K562 (cell line): ENCODE results near the gene CPNE1. TPM values are rescaled to one million over a fixed set of nuclear protein-coding genes. Genes with fewer than 3 reads are reported as not detected.

ENCODE experiments used
- ATAC-seq: fragments of 200-7000 bp; cut with Tn5 transposase; 3 replicates; pipeline ENCODE4 v1.9.1; 2020; ENCODE audit warnings: moderate library complexity
- BruUV-seq: library from RNA; stranded (reverse); fragments of 400-500 nt; replicated peaks from 2 replicates; lab custom pipeline; 2021; lab: Mats Ljungman, UMichigan
- CTCF ChIA-PET: fragments of 300-600 bp; formaldehyde crosslinking; extraction: SDS; loops from one replicate; lab custom pipeline; 2021; ENCODE audit warnings: low intra/inter-chr PET ratio; lab: Yijun Ruan, JAX
- POLR2A ChIA-PET: fragments of 300-600, 350-650 bp; sonication (Branson Sonifier 250); formaldehyde crosslinking; extraction: SDS; loops from one replicate; lab custom pipeline; 2021; ENCODE audit warnings: antibody characterized with exemption, inconsistent platforms; lab: Yijun Ruan, JAX
- DNase-seq, 4 experiments: peaks; one replicate each; pipeline versions ENCODE4 v3.0.0 to v3.0.0-alpha.2; 2011 to 2018; ENCODE audit warnings: low spot score in 3 of 4, mixed read lengths in 3 of 4; ENCODE audit errors: extremely low read depth in 1 of 4
- FAIRE-seq: peaks from 2 replicates; lab custom pipeline; 2011; peaks lifted over from hg19 to GRCh38; lab: Jason Lieb, UNC
- H2AFZ ChIP-seq: 2 replicates; pipeline ENCODE4 v1.6.0; 2011; ENCODE audit warnings: low read depth, low read length, control low read depth, inconsistent platforms
- H3K27ac ChIP-seq: fragments of 200-600 bp; 3 replicates; pipeline ENCODE4 v1.8.0; 2011; ENCODE audit warnings: low read depth, mild to moderate bottlenecking, control low read depth, inconsistent platforms, low read length, moderate library complexity, mixed read lengths; ENCODE audit errors: extremely low read depth
- H3K27me3 ChIP-seq, 2 experiments: fragments of 300-600 bp in 1 of 2; 2 replicates in 1 of 2; 3 replicates in 1 of 2; pipeline versions ENCODE4 v1.6.0 to v1.8.0; 2011; ENCODE audit warnings: inconsistent platforms in 2 of 2, low read length in 2 of 2, mild to moderate bottlenecking in 1 of 2, mixed read lengths in 1 of 2, moderate library complexity in 1 of 2; ENCODE audit not compliant: control insufficient read depth in 2 of 2, insufficient read depth in 2 of 2
- H3K36me3 ChIP-seq: fragments of 300-600 bp; 3 replicates; pipeline ENCODE4 v1.8.0; 2011; ENCODE audit warnings: mild to moderate bottlenecking, low read length, inconsistent platforms; ENCODE audit not compliant: control insufficient read depth, insufficient read depth
- H3K4me1 ChIP-seq, 2 experiments: fragments of 200-600 bp in 1 of 2; replicated peaks in 1 of 2; 2 replicates in 1 of 2; 3 replicates in 1 of 2; pipeline versions ENCODE4 v1.5.1 to v1.8.0; 2011; ENCODE audit warnings: inconsistent platforms in 2 of 2, low read length in 2 of 2, mild to moderate bottlenecking in 1 of 2, mixed read lengths in 1 of 2, moderate library complexity in 1 of 2; ENCODE audit not compliant: control insufficient read depth in 2 of 2, insufficient read depth in 2 of 2
- H3K4me2 ChIP-seq: 2 replicates; pipeline ENCODE4 v1.6.1; 2011; ENCODE audit warnings: low read length, control low read depth, inconsistent platforms, mixed read lengths; ENCODE audit not compliant: insufficient read depth
- H3K4me3 ChIP-seq: fragments of 200-600 bp; sonication (generic), shearing (Covaris generic); 2 replicates; pipeline ENCODE4 v1.5.1; 2016; ENCODE audit warnings: control low read depth, inconsistent platforms
- H3K79me2 ChIP-seq: fragments of 200-600 bp; 3 replicates; pipeline ENCODE4 v1.8.0; 2011; ENCODE audit warnings: low read length, inconsistent platforms; ENCODE audit not compliant: control insufficient read depth, insufficient read depth
- H3K9ac ChIP-seq, 2 experiments: 2 replicates each; pipeline versions ENCODE4 v1.6.0 to v1.6.1; 2011; ENCODE audit warnings: low read depth in 2 of 2, low read length in 2 of 2, control low read depth in 1 of 2, inconsistent platforms in 1 of 2, mild to moderate bottlenecking in 1 of 2, mixed read lengths in 1 of 2; ENCODE audit not compliant: insufficient read depth in 1 of 2
- H3K9me1 ChIP-seq: one replicate; pipeline ENCODE4 v1.6.0; 2011; ENCODE audit warnings: inconsistent platforms, mild to moderate bottlenecking, low read length, moderate library complexity; ENCODE audit not compliant: control insufficient read depth, insufficient read depth
- H3K9me3 ChIP-seq: replicated peaks from 2 replicates; pipeline ENCODE4 v1.5.1; 2011; ENCODE audit warnings: low read depth, low read length, inconsistent platforms; ENCODE audit not compliant: control insufficient read depth, insufficient read depth
- H4K20me1 ChIP-seq: replicated peaks from 2 replicates; pipeline ENCODE4 v1.6.1; 2011; ENCODE audit warnings: low read length, inconsistent platforms, mixed read lengths; ENCODE audit not compliant: control insufficient read depth, insufficient read depth
- GATAD2B ChIP-seq: fragments of 450-650 bp; IDR thresholded peaks from 2 replicates; pipeline ENCODE4 v1.6.1; 2017; ENCODE audit warnings: mild to moderate bottlenecking, borderline replicate concordance
- KHSRP ChIP-seq: fragments of 450-650 bp; IDR thresholded peaks from 2 replicates; pipeline ENCODE4 v1.6.1; 2017
- LARP7 ChIP-seq: fragments of 450-650 bp; IDR thresholded peaks from 2 replicates; pipeline ENCODE4 v1.6.1; 2016
- RBM17 ChIP-seq: fragments of 200-400 bp; formaldehyde crosslinking; IDR thresholded peaks from 2 replicates; pipeline ENCODE4 v1.6.1; 2017; ENCODE audit warnings: low read depth, mild to moderate bottlenecking, low read length, borderline replicate concordance
- SIN3A ChIP-seq, 2 experiments: fragments of 150-350 bp in 1 of 2; IDR thresholded peaks; 2 replicates each; pipeline ENCODE4 v1.6.1; 2011 to 2016; ENCODE audit warnings: borderline replicate concordance in 2 of 2, low read depth in 2 of 2, low read length in 2 of 2, mild to moderate bottlenecking in 2 of 2, moderate library complexity in 2 of 2; ENCODE audit not compliant: control insufficient read depth in 1 of 2
- TBP ChIP-seq: optimal IDR thresholded peaks from 2 replicates; pipeline ENCODE3; 2011; ENCODE audit warnings: low read depth, low read length, improper control_type of control experiment
- ZBTB7A ChIP-seq: IDR thresholded peaks from 2 replicates; pipeline ENCODE4 v1.6.1; 2011; ENCODE audit warnings: low read depth, mild to moderate bottlenecking, low read length, moderate library complexity, borderline replicate concordance; ENCODE audit not compliant: control insufficient read depth
- ZNF143 ChIP-seq: sonication (generic); formaldehyde crosslinking; IDR thresholded peaks from 2 replicates; pipeline ENCODE4 v1.9.0; 2022; ENCODE audit warnings: mild to moderate bottlenecking, missing genetic modification reagents
- ZNF184 ChIP-seq: sonication (generic); formaldehyde crosslinking; IDR thresholded peaks from 2 replicates; pipeline ENCODE4 v1.5.0; 2020; ENCODE audit warnings: missing genetic modification reagents
- ZNF253 ChIP-seq: fragments of 250-450 bp; sonication (Bioruptor Pico); conservative IDR thresholded peaks from 2 replicates; pipeline ENCODE4 v1.6.1; 2021; ENCODE audit warnings: mild to moderate bottlenecking
- ZNF444 ChIP-seq: fragments of 250-450 bp; sonication (Bioruptor Pico); IDR thresholded peaks from 2 replicates; pipeline ENCODE4 v1.4.0; 2020; ENCODE audit warnings: mild to moderate bottlenecking, moderate library complexity
- ZNF57 ChIP-seq: fragments of 450-650 bp; formaldehyde crosslinking; IDR thresholded peaks from 2 replicates; pipeline ENCODE4 v1.4.0; 2020; ENCODE audit warnings: mild to moderate bottlenecking, moderate library complexity
- WGBS: fragments of 100-300 bp; shearing (Covaris generic); methylation state at CpG from one replicate; pipeline ENCODE4 v1.1.6; 2016; ENCODE audit warnings: low coverage, mixed read lengths; ENCODE audit not compliant: insufficient coverage; ENCODE audit errors: missing lambda C conversion rate; 5-methylcytosine and 5-hydroxymethylcytosine counted together
- in situ Hi-C: fragments of 300-500 bp; cut with MboI; formaldehyde crosslinking; loops from 4 replicates; pipeline ENCODE4 v1.15.0; 2018; ENCODE audit warnings: inconsistent platforms, mixed read lengths
- intact Hi-C: fragments of 100-400 bp; cut with micrococcal nuclease; formaldehyde crosslinking; loops from 2 replicates; pipeline ENCODE4 v1.14.2; 2022
- polyA plus RNA-seq, 8 experiments: library from polyadenylated mRNA; depleted of rRNA in 4 of 8; stranded (reverse) in 5 of 8; unstranded in 3 of 8; fragments of >200 nt; fragmentation: Nextera tagmentation in 2 of 8; fragmentation: Illumina TruSeq in 1 of 8; extraction: Ambion mirVana in 2 of 8; extraction: Trizol in 1 of 8; gene quantifications; 2 replicates each; pipeline versions ENCODE4 v1.2.1 to v1.2.3, GENCODE V29; 2011 to 2014; ENCODE audit warnings: inconsistent platforms in 1 of 8, missing spikeins in 1 of 8
- total RNA-seq, 7 experiments: library from RNA; depleted of rRNA in 6 of 7; stranded (reverse); fragments of >200 nt in 6 of 7; fragmentation: Illumina TruSeq in 2 of 7; extraction: Trizol in 2 of 7; gene quantifications; 2 replicates each; pipeline versions ENCODE4 v1.2.1 to v1.2.3, GENCODE V29; 2011 to 2021; ENCODE audit warnings: low replicate concordance in 1 of 7
- TF ChIP-seq, protein P1 (sequence below), 2 experiments: fragments of 200-800 bp in 1 of 2; sonication (Bioruptor generic) in 1 of 2; sonication (generic) in 1 of 2; formaldehyde crosslinking in 1 of 2; IDR thresholded peaks in 1 of 2; conservative IDR thresholded peaks in 1 of 2; 2 replicates each; pipeline versions ENCODE4 v1.5.0 to v1.6.1; 2016 to 2020; ENCODE audit warnings: missing compliant biosample characterization in 1 of 2, missing genetic modification characterization in 1 of 2, missing genetic modification reagents in 1 of 2
- TF ChIP-seq, protein P2 (sequence below), 2 experiments: fragments of 450-650 bp in 1 of 2; sonication (generic) in 1 of 2; formaldehyde crosslinking in 1 of 2; IDR thresholded peaks in 1 of 2; conservative IDR thresholded peaks in 1 of 2; 2 replicates each; pipeline versions ENCODE4 v1.6.1 to v1.8.1; 2016 to 2023; ENCODE audit warnings: mild to moderate bottlenecking in 2 of 2, moderate library complexity in 2 of 2, inconsistent platforms in 1 of 2, missing genetic modification reagents in 1 of 2
- TF ChIP-seq, protein P3 (sequence below): IDR thresholded peaks from 3 replicates; pipeline ENCODE4 v1.6.1; 2011; ENCODE audit warnings: borderline replicate concordance, mild to moderate bottlenecking; ENCODE audit not compliant: insufficient read length, insufficient read depth
- TF ChIP-seq, protein P4 (sequence below): sonication (generic); IDR thresholded peaks from 2 replicates; pipeline ENCODE4 v1.6.1; 2016

Gene CPNE1
- total and polyA plus RNA-seq, 9 of the 15 experiments (the other 6 are each of a cell fraction or from before 2014, with no cell fraction given): 42.1 to 102 (median 56.0) TPM

DNA sequence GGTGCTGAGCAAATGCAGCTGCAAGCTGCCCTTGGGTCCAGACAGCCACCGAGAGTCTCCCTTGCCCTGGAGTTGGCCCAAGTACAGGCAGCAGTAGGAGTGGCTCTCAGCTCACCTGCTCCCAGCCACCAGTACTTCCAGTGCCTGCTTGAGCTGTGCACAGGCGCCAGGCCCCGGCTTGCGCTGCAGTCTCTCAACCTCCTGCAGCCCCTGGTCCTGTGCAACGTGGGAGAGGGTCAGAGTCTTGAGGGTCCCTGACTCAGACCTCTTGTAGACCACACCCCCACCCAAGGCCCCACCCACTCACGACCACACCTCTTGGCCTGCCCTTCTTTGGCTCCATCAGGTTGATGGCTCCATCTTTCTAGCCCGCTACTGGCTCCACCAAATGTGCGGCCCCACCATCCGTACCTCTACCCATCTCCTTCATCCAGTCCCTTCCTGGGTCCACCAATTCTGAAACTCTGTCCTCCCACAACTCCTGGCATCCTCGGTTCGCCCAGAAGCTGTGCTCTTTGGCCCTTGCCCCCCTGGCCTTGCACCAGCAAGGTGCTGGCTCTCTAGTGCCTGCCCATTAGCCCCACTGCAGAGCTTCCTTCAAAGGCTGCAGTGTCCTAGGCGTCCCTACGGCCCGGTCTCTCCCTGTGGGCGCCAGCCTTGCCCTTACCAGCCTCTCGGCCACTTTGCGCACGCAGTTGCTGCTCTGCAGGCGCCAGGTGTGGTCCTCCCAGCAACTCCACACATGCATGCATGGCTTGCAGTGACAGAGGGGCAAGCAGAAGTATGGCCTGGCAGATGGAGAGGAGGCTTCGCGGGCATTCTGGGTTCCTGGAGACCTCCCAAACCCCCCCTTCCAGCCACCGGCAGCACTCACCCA lies 65.6 kb downstream of the CPNE1 start:
- Histone ChIP-seq H3K9me1 (no peaks in the 10 kb centered on the region), H3K27me3 (peaks cover 0 to 35% of the 10 kb centered on the region in 2 experiments; a peak in 4 of 5 replicates), H3K36me3 (no peaks in the 10 kb centered on the region), H3K79me2 (no peaks in the 10 kb centered on the region), H3K27ac (no peak overlapping the region), H3K9me3 (no peaks in the 10 kb centered on the region), H4K20me1 (no peaks in the 10 kb centered on the region), H2AFZ (no peak overlapping the region), H3K4me3 (no peak overlapping the region), H3K9ac (peak overlapping the region in 1 of 2 experiments; percentile 29; a peak in 1 of 4 replicates), H3K4me2 (no peak overlapping the region), H3K4me1 (peaks cover 0 to 35% of the 10 kb centered on the region in 2 experiments; a peak in 3 of 5 replicates)
- WGBS: 35% methylated on average over 22 of the region's 22 CpGs
- no peak for ATAC-seq
- intact Hi-C loops (no loop called here), in situ Hi-C loops (no loop called here)
- ChIA-PET CTCF (no interaction called here), POLR2A (interaction anchor here (0.6 to 1.1 kb wide), 2 partner anchors 16 to 17 kb away, joined by 4 read pairs; partner anchors contain the start of gene SPAG4)
- no peak for FAIRE-seq
- no TSS peak for BruUV-seq
- DNase-seq: peak in 2 of 4 experiments; percentile 5 to 10
- TF ChIP-seq TBP (no peak), ZNF57 (CRISPR knock-in tag) (no peak), ZNF143 (CRISPR knock-in tag) (no peak), RBM17 (no peak), LARP7 (no peak), ZNF184 (CRISPR knock-in tag) (no peak), ZBTB7A (no peak), KHSRP (no peak), ZNF444 (CRISPR knock-in tag) (no peak), SIN3A (IDR thresholded peaks at IDR 0.05; ENCODE audit: borderline replicate concordance in 2 of 2, control insufficient read depth in 1 of 2, low read depth in 2 of 2, low read length in 2 of 2) (no peak), GATAD2B (no peak), ZNF253 (CRISPR knock-in tag) (no peak)
- TF ChIP-seq, protein P1, sequence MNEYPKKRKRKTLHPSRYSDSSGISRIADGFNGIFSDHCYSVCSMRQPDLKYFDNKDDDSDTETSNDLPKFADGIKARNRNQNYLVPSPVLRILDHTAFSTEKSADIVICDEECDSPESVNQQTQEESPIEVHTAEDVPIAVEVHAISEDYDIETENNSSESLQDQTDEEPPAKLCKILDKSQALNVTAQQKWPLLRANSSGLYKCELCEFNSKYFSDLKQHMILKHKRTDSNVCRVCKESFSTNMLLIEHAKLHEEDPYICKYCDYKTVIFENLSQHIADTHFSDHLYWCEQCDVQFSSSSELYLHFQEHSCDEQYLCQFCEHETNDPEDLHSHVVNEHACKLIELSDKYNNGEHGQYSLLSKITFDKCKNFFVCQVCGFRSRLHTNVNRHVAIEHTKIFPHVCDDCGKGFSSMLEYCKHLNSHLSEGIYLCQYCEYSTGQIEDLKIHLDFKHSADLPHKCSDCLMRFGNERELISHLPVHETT (CRISPR knock-in tag; conservative IDR thresholded peaks at IDR 0.05 in 1 of 2, IDR thresholded peaks at IDR 0.05 in 1 of 2): no peak
- TF ChIP-seq, protein P2, sequence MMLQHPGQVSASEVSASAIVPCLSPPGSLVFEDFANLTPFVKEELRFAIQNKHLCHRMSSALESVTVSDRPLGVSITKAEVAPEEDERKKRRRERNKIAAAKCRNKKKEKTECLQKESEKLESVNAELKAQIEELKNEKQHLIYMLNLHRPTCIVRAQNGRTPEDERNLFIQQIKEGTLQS (IDR thresholded peaks at IDR 0.05): no peak
- TF ChIP-seq, protein P2 (CRISPR knock-in tag; conservative IDR thresholded peaks at IDR 0.05): no peak
- TF ChIP-seq, protein P3, sequence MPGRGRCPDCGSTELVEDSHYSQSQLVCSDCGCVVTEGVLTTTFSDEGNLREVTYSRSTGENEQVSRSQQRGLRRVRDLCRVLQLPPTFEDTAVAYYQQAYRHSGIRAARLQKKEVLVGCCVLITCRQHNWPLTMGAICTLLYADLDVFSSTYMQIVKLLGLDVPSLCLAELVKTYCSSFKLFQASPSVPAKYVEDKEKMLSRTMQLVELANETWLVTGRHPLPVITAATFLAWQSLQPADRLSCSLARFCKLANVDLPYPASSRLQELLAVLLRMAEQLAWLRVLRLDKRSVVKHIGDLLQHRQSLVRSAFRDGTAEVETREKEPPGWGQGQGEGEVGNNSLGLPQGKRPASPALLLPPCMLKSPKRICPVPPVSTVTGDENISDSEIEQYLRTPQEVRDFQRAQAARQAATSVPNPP: no peak
- TF ChIP-seq, protein P4, sequence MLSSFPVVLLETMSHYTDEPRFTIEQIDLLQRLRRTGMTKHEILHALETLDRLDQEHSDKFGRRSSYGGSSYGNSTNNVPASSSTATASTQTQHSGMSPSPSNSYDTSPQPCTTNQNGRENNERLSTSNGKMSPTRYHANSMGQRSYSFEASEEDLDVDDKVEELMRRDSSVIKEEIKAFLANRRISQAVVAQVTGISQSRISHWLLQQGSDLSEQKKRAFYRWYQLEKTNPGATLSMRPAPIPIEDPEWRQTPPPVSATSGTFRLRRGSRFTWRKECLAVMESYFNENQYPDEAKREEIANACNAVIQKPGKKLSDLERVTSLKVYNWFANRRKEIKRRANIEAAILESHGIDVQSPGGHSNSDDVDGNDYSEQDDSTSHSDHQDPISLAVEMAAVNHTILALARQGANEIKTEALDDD: no peak
